ENCODE data around the gene KIAA1958.

GRCh38 chr9:112575107-112575506 is 88.5 kb downstream of the KIAA1958 start:
- TF ChIP-seq, protein P1, sequence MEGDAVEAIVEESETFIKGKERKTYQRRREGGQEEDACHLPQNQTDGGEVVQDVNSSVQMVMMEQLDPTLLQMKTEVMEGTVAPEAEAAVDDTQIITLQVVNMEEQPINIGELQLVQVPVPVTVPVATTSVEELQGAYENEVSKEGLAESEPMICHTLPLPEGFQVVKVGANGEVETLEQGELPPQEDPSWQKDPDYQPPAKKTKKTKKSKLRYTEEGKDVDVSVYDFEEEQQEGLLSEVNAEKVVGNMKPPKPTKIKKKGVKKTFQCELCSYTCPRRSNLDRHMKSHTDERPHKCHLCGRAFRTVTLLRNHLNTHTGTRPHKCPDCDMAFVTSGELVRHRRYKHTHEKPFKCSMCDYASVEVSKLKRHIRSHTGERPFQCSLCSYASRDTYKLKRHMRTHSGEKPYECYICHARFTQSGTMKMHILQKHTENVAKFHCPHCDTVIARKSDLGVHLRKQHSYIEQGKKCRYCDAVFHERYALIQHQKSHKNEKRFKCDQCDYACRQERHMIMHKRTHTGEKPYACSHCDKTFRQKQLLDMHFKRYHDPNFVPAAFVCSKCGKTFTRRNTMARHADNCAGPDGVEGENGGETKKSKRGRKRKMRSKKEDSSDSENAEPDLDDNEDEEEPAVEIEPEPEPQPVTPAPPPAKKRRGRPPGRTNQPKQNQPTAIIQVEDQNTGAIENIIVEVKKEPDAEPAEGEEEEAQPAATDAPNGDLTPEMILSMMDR (conservative IDR thresholded peaks at IDR 0.05; ENCODE audit: low read depth, low read length): no peak
- TF ChIP-seq EZH2phosphoT487 (IDR thresholded peaks at IDR 0.05; ENCODE audit: borderline replicate concordance, low read length): no peak
- TF ChIP-seq EZH2 (IDR thresholded peaks at IDR 0.05; ENCODE audit: low read length, unreplicated experiment): no peak
